IPS-18a (cell line): ENCODE measurements around the gene DMRTA1.
"Not testable (repeated sequence)": the region's sequence is repeated elsewhere in the genome, so short reads cannot be mapped to it uniquely, and the experiment has no call there.

Experiments
- H3K27ac ChIP-seq: one replicate; pipeline ENCODE4 v1.5.1; 2013; ENCODE audit warnings: low read length
- H3K27me3 ChIP-seq: one replicate; pipeline ENCODE4 v1.6.1; 2013; ENCODE audit warnings: mild to moderate bottlenecking, low read length; ENCODE audit not compliant: control insufficient read depth, insufficient read depth
- H3K36me3 ChIP-seq: one replicate; pipeline ENCODE4 v1.6.1; 2013; ENCODE audit warnings: low read depth, low read length; ENCODE audit not compliant: control insufficient read depth
- H3K4me1 ChIP-seq: one replicate; pipeline ENCODE4 v1.6.1; 2013; ENCODE audit warnings: low read depth, low read length; ENCODE audit not compliant: control insufficient read depth
- H3K4me3 ChIP-seq: one replicate; pipeline ENCODE4 v1.5.1; 2013; ENCODE audit warnings: low read length
- H3K9ac ChIP-seq: one replicate; pipeline ENCODE4 v1.6.1; 2013; ENCODE audit warnings: mild to moderate bottlenecking, low read length, moderate library complexity
- H3K9me3 ChIP-seq: one replicate; pipeline ENCODE4 v1.6.1; 2013; ENCODE audit warnings: low read depth, low read length; ENCODE audit not compliant: control insufficient read depth

DMRTA1 gene

GRCh38 chr9:22435252-22435651, 11.4 kb upstream of the DMRTA1 start:
- H3K4me3 ChIP-seq, H3K27ac ChIP-seq, H3K9me3 ChIP-seq, H3K27me3 ChIP-seq, H3K36me3 ChIP-seq, H3K4me1 ChIP-seq, H3K9ac ChIP-seq: not testable (repeated sequence)

GRCh38 chr9:22437461-22438067, 9.1 kb upstream of the DMRTA1 start:
- not testable (repeated sequence) for H3K36me3 ChIP-seq, H3K9ac ChIP-seq, H3K9me3 ChIP-seq, H3K27ac ChIP-seq, H3K27me3 ChIP-seq, H3K4me1 ChIP-seq, H3K4me3 ChIP-seq

- Histone ChIP-seq H3K9me3 (no peaks in the 10 kb centered on the region), H3K27ac (no peak overlapping the region), H3K4me3 (no peak overlapping the region), H3K27me3 (peaks cover 6% of the 10 kb centered on the region), H3K36me3 (no peaks in the 10 kb centered on the region), H3K9ac (no peak overlapping the region), H3K4me1 (no peaks in the 10 kb centered on the region)
Measured at GRCh38 chr9:22440841-22441240, 5.8 kb upstream of the DMRTA1 start.

GRCh38 chr9:22446950-22447617, 460 bp downstream of the DMRTA1 start:
- Histone ChIP-seq H3K27me3 (peaks cover 15% of the 10 kb centered on the region), H3K9me3 (no peaks in the 10 kb centered on the region), H3K9ac (peak overlapping the region; percentile 62), H3K36me3 (no peaks in the 10 kb centered on the region), H3K27ac (no peak overlapping the region), H3K4me3 (peak overlapping the region; percentile 59), H3K4me1 (peaks cover 17% of the 10 kb centered on the region)

GRCh38 chr9:22447618-22448305, 1.1 kb downstream of the DMRTA1 start:
- H3K4me3 ChIP-seq, result peak overlapping the region; percentile 59
- H3K4me1 ChIP-seq, result peaks cover 17% of the 10 kb centered on the region
- no peaks in the 10 kb centered on the region for H3K36me3 ChIP-seq
- H3K27me3 ChIP-seq, result peaks cover 15% of the 10 kb centered on the region
- H3K9ac ChIP-seq, result peak overlapping the region; percentile 62
- H3K9me3 ChIP-seq, result no peaks in the 10 kb centered on the region
- H3K27ac ChIP-seq, result no peak overlapping the region

GRCh38 chr9:22449719-22450118, 3.1 kb downstream of the DMRTA1 start:
- peaks cover 17% of the 10 kb centered on the region for H3K4me1 ChIP-seq
- H3K27me3 ChIP-seq, result peaks cover 15% of the 10 kb centered on the region
- H3K27ac ChIP-seq, result no peak overlapping the region
- no peak overlapping the region for H3K9ac ChIP-seq
- H3K9me3 ChIP-seq, result no peaks in the 10 kb centered on the region
- H3K36me3 ChIP-seq, result no peaks in the 10 kb centered on the region
- no peak overlapping the region for H3K4me3 ChIP-seq

GRCh38 chr9:22452415-22453010, 5.9 kb downstream of the DMRTA1 start:
- H3K9me3 ChIP-seq, result no peaks in the 10 kb centered on the region
- no peak overlapping the region for H3K9ac ChIP-seq
- H3K27me3 ChIP-seq, result peaks cover 7% of the 10 kb centered on the region
- no peak overlapping the region for H3K4me3 ChIP-seq
- no peaks in the 10 kb centered on the region for H3K36me3 ChIP-seq
- H3K4me1 ChIP-seq, result peaks cover 13% of the 10 kb centered on the region
- H3K27ac ChIP-seq, result no peak overlapping the region

- Histone ChIP-seq H3K4me1 (peaks cover 4% of the 10 kb centered on the region), H3K36me3 (no peaks in the 10 kb centered on the region), H3K9ac (no peak overlapping the region), H3K27ac (no peak overlapping the region), H3K27me3 (no peaks in the 10 kb centered on the region), H3K4me3 (no peak overlapping the region), H3K9me3 (no peaks in the 10 kb centered on the region)
Measured at GRCh38 chr9:22454016-22454415, 7.4 kb downstream of the DMRTA1 start.

- Histone ChIP-seq H3K9me3 (no peaks in the 10 kb centered on the region), H3K27ac (no peak overlapping the region), H3K4me3 (no peak overlapping the region), H3K9ac (no peak overlapping the region), H3K36me3 (no peaks in the 10 kb centered on the region), H3K27me3 (no peaks in the 10 kb centered on the region), H3K4me1 (no peaks in the 10 kb centered on the region)
Measured at GRCh38 chr9:22455181-22455580, 8.6 kb downstream of the DMRTA1 start.

GRCh38 chr9:22457448-22457847, 10.8 kb downstream of the DMRTA1 start:
- H3K9ac ChIP-seq, result no peak overlapping the region
- H3K9me3 ChIP-seq, result no peaks in the 10 kb centered on the region
- H3K27me3 ChIP-seq, result no peaks in the 10 kb centered on the region
- no peaks in the 10 kb centered on the region for H3K4me1 ChIP-seq
- no peaks in the 10 kb centered on the region for H3K36me3 ChIP-seq
- H3K4me3 ChIP-seq, result no peak overlapping the region
- no peak overlapping the region for H3K27ac ChIP-seq

- Histone ChIP-seq H3K9me3 (no peaks in the 10 kb centered on the region), H3K4me3 (no peak overlapping the region), H3K27ac (no peak overlapping the region), H3K4me1 (no peaks in the 10 kb centered on the region), H3K9ac (no peak overlapping the region), H3K27me3 (no peaks in the 10 kb centered on the region), H3K36me3 (no peaks in the 10 kb centered on the region)
Measured at GRCh38 chr9:22463205-22463604, 16.6 kb downstream of the DMRTA1 start.
